ENCODE measurements around the gene OR2Y1. TPM values are rescaled to one million over a fixed set of nuclear protein-coding genes. Genes with fewer than 3 reads are reported as not detected.
A peak's percentile ranks its signal among the peaks of the same experiment; 100 is the strongest.

OR2Y1 gene
- total and polyA plus RNA-seq, 2 experiments from 2014 or later = not detected

- H3K79me2 ChIP-seq (replicated peaks; ENCODE audit: insufficient read depth) = no peaks in the 10 kb centered on the region
- H3K4me1 ChIP-seq (ENCODE audit: insufficient read depth) = no peaks in the 10 kb centered on the region
- H3K36me3 Mint-ChIP-seq (ENCODE audit: low read depth) = no peaks in the 10 kb centered on the region
- no peaks in the 10 kb centered on the region for H3K36me3 ChIP-seq (ENCODE audit: insufficient read depth)
- H3K9me3 Mint-ChIP-seq = no peaks in the 10 kb centered on the region
- ATAC-seq (peak; percentile 69), DNase-seq (ENCODE audit: low spot score) (peak; percentile 28)
- H3K4me2 ChIP-seq = no peak overlapping the region
- no peak overlapping the region for H3K27ac ChIP-seq (ENCODE audit: low read depth)
- H3K27me3 Mint-ChIP-seq (ENCODE audit: insufficient read depth, low read depth, poor library complexity) = peaks cover 10% of the 10 kb centered on the region
- no peak overlapping the region for H3K4me3 Mint-ChIP-seq
- H3K27ac Mint-ChIP-seq = no peak overlapping the region
- H3K27me3 ChIP-seq (ENCODE audit: insufficient read depth) = no peaks in the 10 kb centered on the region
- H3F3A ChIP-seq (replicated peaks; ENCODE audit: low read depth) = no peaks in the 10 kb centered on the region; the same call in 1 of the 2 replicates
- no peaks in the 10 kb centered on the region for H3K4me1 Mint-ChIP-seq
- no peak overlapping the region for H3K4me3 ChIP-seq
- H2AFZ ChIP-seq = no peak overlapping the region
- TF ChIP-seq EZH2 (IDR thresholded peaks at IDR 0.05; ENCODE audit: low read depth, unreplicated experiment) (no peak), CTCF (conservative IDR thresholded peaks at IDR 0.05; ENCODE audit: low read depth in 2 of 2) (peak in 1 of 2 experiments; percentile 33; a peak in 2 of 4 replicates)
- H4K20me1 ChIP-seq (replicated peaks; ENCODE audit: insufficient read depth) = no peaks in the 10 kb centered on the region
- H3K9me2 ChIP-seq (ENCODE audit: insufficient read depth) = no peaks in the 10 kb centered on the region; the same call in 1 of the 2 replicates
These were observed 19.4 kb downstream of the OR2Y1 start for GRCh38 chr5:180720486-180720885.

- H3K4me1 Mint-ChIP-seq = no peaks in the 10 kb centered on the region
- no peak overlapping the region for H3K4me3 ChIP-seq
- no peaks in the 10 kb centered on the region for H4K20me1 ChIP-seq (replicated peaks; ENCODE audit: insufficient read depth)
- no peaks in the 10 kb centered on the region for H3K27me3 ChIP-seq (ENCODE audit: insufficient read depth)
- no peaks in the 10 kb centered on the region for H3K79me2 ChIP-seq (replicated peaks; ENCODE audit: insufficient read depth)
- no peaks in the 10 kb centered on the region for H3K36me3 ChIP-seq (ENCODE audit: insufficient read depth)
- H3K27ac Mint-ChIP-seq = no peak overlapping the region
- no peaks in the 10 kb centered on the region; the same call in 1 of the 2 replicates for H3F3A ChIP-seq (replicated peaks; ENCODE audit: low read depth)
- no peak overlapping the region for H2AFZ ChIP-seq
- H3K4me2 ChIP-seq = no peak overlapping the region
- ATAC-seq (no peak), DNase-seq (ENCODE audit: low spot score) (no peak)
- no peaks in the 10 kb centered on the region for H3K36me3 Mint-ChIP-seq (ENCODE audit: low read depth)
- no peaks in the 10 kb centered on the region for H3K4me1 ChIP-seq (ENCODE audit: insufficient read depth)
- H3K9me3 Mint-ChIP-seq = no peaks in the 10 kb centered on the region
- H3K27ac ChIP-seq (ENCODE audit: low read depth) = no peak overlapping the region
- no peak overlapping the region for H3K4me3 Mint-ChIP-seq
- no peaks in the 10 kb centered on the region; the same call in 1 of the 2 replicates for H3K9me2 ChIP-seq (ENCODE audit: insufficient read depth)
- H3K27me3 Mint-ChIP-seq (ENCODE audit: insufficient read depth, low read depth, poor library complexity) = peaks cover 10% of the 10 kb centered on the region
- TF ChIP-seq POLR2AphosphoS5 (IDR thresholded peaks at IDR 0.05; ENCODE audit: low read depth) = no peak
- TF ChIP-seq ZNF462 (CRISPR knock-in tag; IDR thresholded peaks at IDR 0.05) = no peak
- no peak for TF ChIP-seq REST (IDR thresholded peaks at IDR 0.05; ENCODE audit: unreplicated experiment)
- no peak for TF ChIP-seq ZNF114 (CRISPR knock-in tag; IDR thresholded peaks at IDR 0.05)
- no peak for TF ChIP-seq ETS1 (IDR thresholded peaks at IDR 0.05)
- no peak for TF ChIP-seq CREB1 (CRISPR knock-in tag; IDR thresholded peaks at IDR 0.05; ENCODE audit: low read depth)
- no peak for TF ChIP-seq ZNF331 (CRISPR knock-in tag; IDR thresholded peaks at IDR 0.05; ENCODE audit: low read depth)
- no peak for TF ChIP-seq JUNB (IDR thresholded peaks at IDR 0.05; ENCODE audit: unreplicated experiment)
These were observed 20.1 kb downstream of the OR2Y1 start for GRCh38 chr5:180719781-180720180.
